ENCODE measurements around the gene RBM25.

GRCh38 chr14:73173092-73173735 lies 114.9 kb downstream of the RBM25 start:
- TF ChIP-seq POLR2AphosphoS5 (IDR thresholded peaks at IDR 0.05; ENCODE audit: low read depth, low read length) (no peak), SIN3A (IDR thresholded peaks at IDR 0.05; ENCODE audit: borderline replicate concordance, insufficient read depth, low read length) (no peak), FOXP2 (optimal IDR thresholded peaks at IDR 0.05; ENCODE audit: borderline replicate concordance, extremely low read depth, extremely low read length, insufficient read depth) (no peak)
